KMS-11 (cell line): ENCODE results near the gene PKD2L1.
"Not testable (repeated sequence)": the region's sequence is repeated elsewhere in the genome, so short reads cannot be mapped to it uniquely, and the experiment has no call there.

Experiments used
- H2AFZ ChIP-seq: fragments of 200-600 bp; sonication (generic); 2 replicates; pipeline ENCODE4 v1.6.1; 2016; ENCODE audit warnings: antibody characterized with exemption, mixed run types, low read depth
- H3K27ac ChIP-seq: fragments of 200-600 bp; sonication (generic); 2 replicates; pipeline ENCODE4 v1.6.1; 2016; ENCODE audit warnings: mild to moderate bottlenecking, mixed run types
- H3K27me3 ChIP-seq: fragments of 200-600 bp; sonication (generic); 2 replicates; pipeline ENCODE4 v1.6.1; 2017; ENCODE audit warnings: mild to moderate bottlenecking, low read depth, mixed run types, moderate library complexity; ENCODE audit not compliant: insufficient read depth
- H3K36me3 ChIP-seq: fragments of 200-600 bp; sonication (generic); 2 replicates; pipeline ENCODE4 v1.6.1; 2017; ENCODE audit warnings: mild to moderate bottlenecking, mixed run types; ENCODE audit not compliant: insufficient read depth
- H3K4me1 ChIP-seq: fragments of 200-600 bp; sonication (generic); 2 replicates; pipeline ENCODE4 v1.6.1; 2016; ENCODE audit warnings: mild to moderate bottlenecking, low read depth, mixed run types; ENCODE audit not compliant: poor library complexity, severe bottlenecking
- H3K4me2 ChIP-seq: fragments of 200-600 bp; sonication (generic); 2 replicates; pipeline ENCODE4 v1.7.0; 2016; ENCODE audit warnings: mild to moderate bottlenecking, mixed run types
- H3K4me3 ChIP-seq: fragments of 200-600 bp; sonication (generic); IDR thresholded peaks from 2 replicates; pipeline ENCODE4 v1.6.1; 2017; ENCODE audit warnings: low read depth, low read length, mixed read lengths; ENCODE audit not compliant: insufficient read depth
- H3K79me2 ChIP-seq: fragments of 200-600 bp; sonication (generic); 2 replicates; pipeline ENCODE4 v1.6.1; 2016; ENCODE audit warnings: low read depth, mixed run types; ENCODE audit not compliant: insufficient read depth
- H3K9ac ChIP-seq: fragments of 200-600 bp; sonication (generic); 2 replicates; pipeline ENCODE4 v1.6.1; 2016; ENCODE audit warnings: mild to moderate bottlenecking, mixed run types
- H4K20me1 ChIP-seq: fragments of 200-600 bp; sonication (generic); 2 replicates; pipeline ENCODE4 v1.6.1; 2016; ENCODE audit warnings: mild to moderate bottlenecking, mixed run types; ENCODE audit not compliant: insufficient read depth
- TF ChIP-seq, protein P1 (sequence below): fragments of 200-600 bp; sonication (generic); conservative IDR thresholded peaks from 2 replicates; pipeline ENCODE4 v1.6.1; 2017; ENCODE audit warnings: low read depth, mild to moderate bottlenecking, antibody characterized with exemption, low read length, moderate library complexity, mixed read lengths

The PKD2L1 gene

DNA sequence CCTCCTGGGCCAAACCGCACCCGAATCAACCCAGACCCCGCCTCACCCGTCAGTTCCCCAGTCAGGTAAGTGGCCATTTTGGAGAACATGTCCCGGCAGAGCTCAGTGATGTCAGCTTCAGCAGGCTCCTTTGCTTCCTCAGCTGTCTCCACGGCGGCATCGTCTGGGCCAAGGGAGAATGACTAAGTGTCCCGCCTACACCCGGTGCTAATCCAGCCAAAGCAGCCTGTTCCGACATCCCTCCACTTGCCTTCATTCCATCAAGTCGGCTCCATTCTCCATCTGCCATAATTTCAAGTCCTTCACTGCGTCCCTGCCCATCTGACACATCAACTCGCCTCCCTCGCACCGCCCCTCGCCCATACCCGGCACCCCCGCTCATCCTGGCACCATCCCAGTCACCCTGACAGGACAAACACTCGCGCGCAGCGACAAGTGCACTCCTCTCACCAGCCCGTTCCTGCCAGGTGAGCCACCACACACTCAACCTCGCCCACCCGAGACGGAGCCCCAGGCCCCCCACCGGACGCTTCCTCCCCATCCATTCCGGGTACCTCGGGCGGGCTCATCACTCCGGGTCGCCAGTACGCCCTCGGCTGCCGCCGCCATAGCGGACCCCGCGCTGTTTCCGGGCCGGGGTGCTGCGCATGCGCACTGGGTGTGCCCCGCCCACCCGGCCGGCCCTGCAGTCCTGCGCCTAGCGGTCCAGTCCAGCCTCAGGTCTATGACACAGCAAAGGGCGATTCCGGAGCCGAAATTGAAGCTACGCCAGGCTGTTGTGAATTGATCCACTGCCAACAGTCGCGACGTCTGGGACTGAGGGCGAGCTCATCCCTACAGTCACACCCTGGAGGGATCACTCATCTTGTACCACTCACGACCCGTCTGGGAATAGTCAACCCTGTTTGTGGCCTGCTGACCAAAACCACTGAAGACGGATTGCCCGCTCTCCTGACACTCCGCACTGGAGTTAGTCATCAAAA lies 43.7 kb downstream of the PKD2L1 start, which contains the start of gene BLOC1S2:
Gene BLOC1S2, minus strand, starts transcription at position 630 of the 983 bp plus-strand sequence. Its CDS starts 21 bp downstream, at position 609.
- Histone ChIP-seq H3K4me1 (peaks cover 22% of the 10 kb centered on the region), H3K4me3 (no peak within 1 kb of the TSS), H4K20me1 (no peaks in the 10 kb centered on the region), H3K36me3 (no peaks in the 10 kb centered on the region), H3K4me2 (peak within 1 kb of the TSS; percentile 92), H2AFZ (peak within 1 kb of the TSS; percentile 79), H3K27me3 (no peaks in the 10 kb centered on the region), H3K27ac (peak within 1 kb of the TSS; percentile 75), H3K9ac (peak within 1 kb of the TSS; percentile 82), H3K79me2 (peaks cover 46% of the 10 kb centered on the region)
- TF ChIP-seq, protein P1, sequence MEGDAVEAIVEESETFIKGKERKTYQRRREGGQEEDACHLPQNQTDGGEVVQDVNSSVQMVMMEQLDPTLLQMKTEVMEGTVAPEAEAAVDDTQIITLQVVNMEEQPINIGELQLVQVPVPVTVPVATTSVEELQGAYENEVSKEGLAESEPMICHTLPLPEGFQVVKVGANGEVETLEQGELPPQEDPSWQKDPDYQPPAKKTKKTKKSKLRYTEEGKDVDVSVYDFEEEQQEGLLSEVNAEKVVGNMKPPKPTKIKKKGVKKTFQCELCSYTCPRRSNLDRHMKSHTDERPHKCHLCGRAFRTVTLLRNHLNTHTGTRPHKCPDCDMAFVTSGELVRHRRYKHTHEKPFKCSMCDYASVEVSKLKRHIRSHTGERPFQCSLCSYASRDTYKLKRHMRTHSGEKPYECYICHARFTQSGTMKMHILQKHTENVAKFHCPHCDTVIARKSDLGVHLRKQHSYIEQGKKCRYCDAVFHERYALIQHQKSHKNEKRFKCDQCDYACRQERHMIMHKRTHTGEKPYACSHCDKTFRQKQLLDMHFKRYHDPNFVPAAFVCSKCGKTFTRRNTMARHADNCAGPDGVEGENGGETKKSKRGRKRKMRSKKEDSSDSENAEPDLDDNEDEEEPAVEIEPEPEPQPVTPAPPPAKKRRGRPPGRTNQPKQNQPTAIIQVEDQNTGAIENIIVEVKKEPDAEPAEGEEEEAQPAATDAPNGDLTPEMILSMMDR: no peak

DNA sequence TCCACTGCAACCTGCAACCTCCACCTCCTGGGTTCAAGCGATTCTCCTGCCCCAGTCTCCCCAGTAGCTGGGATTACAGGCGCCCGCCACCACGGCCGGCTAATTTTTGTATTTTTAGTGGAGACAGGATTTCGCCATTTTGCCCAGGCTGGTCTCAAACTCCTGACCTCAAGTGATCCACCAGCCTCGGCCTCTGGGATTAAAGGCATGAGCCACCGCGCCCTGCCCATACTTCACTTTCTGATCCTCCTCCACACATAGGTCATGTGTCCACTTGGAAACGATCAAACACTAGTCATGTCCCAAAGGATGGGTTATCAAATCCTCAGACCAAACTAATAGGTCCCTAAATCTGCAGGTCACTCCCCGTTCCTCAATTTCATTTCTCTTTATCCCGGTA lies 44.7 kb downstream of the PKD2L1 start:
- H3K4me2 ChIP-seq: peak overlapping the region; percentile 92
- peak overlapping the region; percentile 75; the same call in 1 of the 2 replicates for H3K27ac ChIP-seq
- not testable (repeated sequence) for H3K36me3 ChIP-seq, H3K4me3 ChIP-seq, H2AFZ ChIP-seq, H3K27me3 ChIP-seq, H4K20me1 ChIP-seq
- H3K79me2 ChIP-seq: peaks cover 46% of the 10 kb centered on the region
- H3K9ac ChIP-seq: peak overlapping the region; percentile 82
- H3K4me1 ChIP-seq: peaks cover 22% of the 10 kb centered on the region

DNA sequence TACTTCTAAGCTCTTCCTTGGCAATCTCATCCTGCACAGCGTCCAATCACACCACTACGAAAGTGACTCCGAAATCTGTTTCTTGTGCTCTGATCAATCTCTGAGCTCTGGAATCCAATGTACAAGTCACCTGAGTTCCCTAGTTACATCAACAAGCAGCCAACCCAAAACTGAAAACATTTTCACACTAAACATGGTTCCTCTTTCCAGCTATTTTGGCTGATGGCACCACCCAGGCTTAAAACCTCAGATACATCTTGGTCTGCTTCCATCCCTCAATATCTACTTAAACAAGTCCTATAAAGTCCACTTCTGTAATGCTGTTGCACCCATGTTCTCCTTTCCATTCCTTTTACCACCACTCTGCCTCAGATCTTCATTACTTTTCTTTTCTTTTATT lies 47.1 kb downstream of the PKD2L1 start:
- TF ChIP-seq, protein P1: no peak
- Histone ChIP-seq H3K9ac (no peak overlapping the region), H3K27ac (no peak overlapping the region), H3K27me3 (no peaks in the 10 kb centered on the region), H4K20me1 (no peaks in the 10 kb centered on the region), H3K4me1 (peaks cover 22% of the 10 kb centered on the region), H3K79me2 (peaks cover 46% of the 10 kb centered on the region), H3K36me3 (0 out of 2 replicates have a peak, but pooled peaks cover 10% of the 10 kb centered on the region), H3K4me3 (no peak overlapping the region), H3K4me2 (no peak overlapping the region), H2AFZ (no peak overlapping the region)

DNA sequence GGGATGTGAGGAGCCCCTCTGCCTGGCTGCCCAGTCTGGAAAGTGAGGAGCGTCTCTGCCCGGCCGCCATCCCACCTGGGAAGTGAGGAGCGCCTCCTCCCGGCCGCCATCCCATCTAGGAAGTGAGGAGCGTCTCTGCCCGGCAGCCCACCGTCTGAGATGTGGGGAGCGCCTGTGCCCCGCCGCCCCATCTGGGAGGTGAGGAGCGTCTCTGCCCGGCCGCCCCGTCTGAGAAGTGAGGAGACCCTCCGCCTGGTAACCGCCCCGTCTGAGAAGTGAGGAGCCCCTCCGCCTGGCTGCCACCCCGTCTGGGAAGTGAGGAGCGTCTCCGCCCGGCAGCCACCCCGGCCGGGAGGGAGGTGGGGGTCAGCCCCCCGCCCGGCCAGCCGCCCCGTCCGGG lies 53.1 kb downstream of the PKD2L1 start:
- not testable (repeated sequence) for H3K27ac ChIP-seq, H2AFZ ChIP-seq, H3K4me2 ChIP-seq, H4K20me1 ChIP-seq, H3K79me2 ChIP-seq, H3K4me1 ChIP-seq, H3K36me3 ChIP-seq, H3K9ac ChIP-seq, H3K4me3 ChIP-seq, H3K27me3 ChIP-seq

DNA sequence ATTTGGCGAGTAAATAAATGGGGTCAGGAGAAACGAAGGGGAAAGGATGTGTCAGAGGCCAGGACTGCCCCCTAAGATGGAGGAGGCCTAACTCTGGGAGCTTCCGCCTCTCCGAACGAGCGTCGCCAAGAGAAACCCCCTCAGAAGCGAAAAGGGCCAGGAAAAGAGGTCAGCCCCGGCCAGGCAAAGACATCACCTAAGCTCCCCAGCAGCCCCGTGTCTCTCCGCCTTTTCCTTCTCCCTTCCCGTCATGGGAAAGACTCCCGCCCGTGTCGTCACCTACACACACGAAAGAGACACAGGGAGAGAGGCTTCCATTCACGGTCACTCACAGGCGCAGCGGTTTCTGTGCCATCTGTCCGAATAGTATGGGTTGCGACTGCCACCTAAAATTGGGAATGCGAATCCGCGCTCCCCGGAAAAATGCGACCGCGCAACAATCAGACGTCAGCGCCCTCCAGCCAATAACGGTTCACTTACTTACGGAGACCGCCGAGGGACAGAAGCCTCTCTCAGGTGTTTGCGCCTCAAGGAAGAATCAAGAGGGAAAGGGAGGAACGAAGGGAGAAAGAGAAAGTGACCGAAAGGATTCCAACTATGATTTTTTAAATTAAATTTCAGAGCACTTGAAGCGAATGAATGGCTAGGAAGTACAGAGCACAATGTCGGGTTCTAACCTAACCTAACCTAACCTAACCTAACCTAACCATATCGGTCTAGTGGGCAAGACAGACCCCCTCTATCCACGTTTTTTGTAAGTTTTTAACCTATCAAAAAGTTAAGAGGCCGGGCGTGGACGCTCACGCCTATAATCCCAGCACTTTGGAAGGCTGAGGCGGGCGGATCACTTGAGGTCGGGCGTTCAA lies 62.6 kb downstream of the PKD2L1 start, which contains the start of gene CWF19L1:
Gene CWF19L1, minus strand, starts transcription at position 400 of the 866 bp plus-strand sequence. Its CDS starts 45 bp downstream, at position 355.
- H3K4me1 ChIP-seq: peaks cover 16% of the 10 kb centered on the region
- peak within 1 kb of the TSS; percentile 81 for H3K4me2 ChIP-seq
- no peaks in the 10 kb centered on the region for H3K36me3 ChIP-seq
- H3K79me2 ChIP-seq: peaks cover 28% of the 10 kb centered on the region
- peak within 1 kb of the TSS; percentile 94 for H2AFZ ChIP-seq
- H3K27me3 ChIP-seq: no peaks in the 10 kb centered on the region
- TF ChIP-seq, protein P1: no peak
- H3K9ac ChIP-seq: peak within 1 kb of the TSS; percentile 70
- peak within 1 kb of the TSS; percentile 48 for H3K27ac ChIP-seq
- H3K4me3 ChIP-seq: no peak within 1 kb of the TSS
- no peaks in the 10 kb centered on the region for H4K20me1 ChIP-seq
